ENCODE measurements around the gene OIT3. TPM values are rescaled to one million over a fixed set of nuclear protein-coding genes. Genes with fewer than 3 reads are reported as not detected.

Gene OIT3
- total and polyA plus RNA-seq, 2 of the 8 experiments (the other 6 are each of a cell fraction or from before 2014, with no cell fraction given): not detected

DNA sequence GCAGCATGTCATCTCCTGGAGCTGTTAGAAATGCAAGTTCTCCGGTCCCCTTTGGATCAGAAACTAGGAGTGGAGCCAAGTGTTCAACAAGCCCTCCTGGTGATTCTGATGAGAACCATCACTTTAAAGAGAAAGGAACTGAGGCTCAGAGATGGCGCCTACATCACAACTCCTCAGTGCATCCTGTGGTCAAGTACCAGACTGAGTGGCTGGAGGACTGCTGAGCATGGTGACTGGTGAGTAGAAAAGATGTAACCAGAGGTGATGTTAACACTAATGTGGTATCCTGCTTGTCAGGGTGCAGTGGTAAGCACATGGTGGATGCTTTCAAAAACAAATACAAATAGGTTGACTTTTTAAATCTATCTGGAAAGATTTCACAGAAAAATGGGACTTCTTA, 3.5 kb upstream of the OIT3 start (continued):
- TF ChIP-seq GABPA (IDR thresholded peaks at IDR 0.05; ENCODE audit: borderline replicate concordance, insufficient read depth, low read length) (no peak), BRCA1 (IDR thresholded peaks at IDR 0.05; ENCODE audit: low read depth, low read length) (no peak)

Data from H1 (cell line).